GM19238 (cell line): ENCODE data around the gene TPSB2.

Source experiments
- DNase-seq: peaks from one replicate; pipeline ENCODE4 v3.0.0; 2011; ENCODE audit warnings: low spot score; ENCODE audit not compliant: insufficient read length

The TPSB2 gene

GRCh38 chr16:1220098-1220728 lies 9.8 kb downstream of the TPSB2 start:
- DNase-seq: no peak

GRCh38 chr16:1218930-1219611 lies 10.9 kb downstream of the TPSB2 start:
- DNase-seq: no peak

DNA sequence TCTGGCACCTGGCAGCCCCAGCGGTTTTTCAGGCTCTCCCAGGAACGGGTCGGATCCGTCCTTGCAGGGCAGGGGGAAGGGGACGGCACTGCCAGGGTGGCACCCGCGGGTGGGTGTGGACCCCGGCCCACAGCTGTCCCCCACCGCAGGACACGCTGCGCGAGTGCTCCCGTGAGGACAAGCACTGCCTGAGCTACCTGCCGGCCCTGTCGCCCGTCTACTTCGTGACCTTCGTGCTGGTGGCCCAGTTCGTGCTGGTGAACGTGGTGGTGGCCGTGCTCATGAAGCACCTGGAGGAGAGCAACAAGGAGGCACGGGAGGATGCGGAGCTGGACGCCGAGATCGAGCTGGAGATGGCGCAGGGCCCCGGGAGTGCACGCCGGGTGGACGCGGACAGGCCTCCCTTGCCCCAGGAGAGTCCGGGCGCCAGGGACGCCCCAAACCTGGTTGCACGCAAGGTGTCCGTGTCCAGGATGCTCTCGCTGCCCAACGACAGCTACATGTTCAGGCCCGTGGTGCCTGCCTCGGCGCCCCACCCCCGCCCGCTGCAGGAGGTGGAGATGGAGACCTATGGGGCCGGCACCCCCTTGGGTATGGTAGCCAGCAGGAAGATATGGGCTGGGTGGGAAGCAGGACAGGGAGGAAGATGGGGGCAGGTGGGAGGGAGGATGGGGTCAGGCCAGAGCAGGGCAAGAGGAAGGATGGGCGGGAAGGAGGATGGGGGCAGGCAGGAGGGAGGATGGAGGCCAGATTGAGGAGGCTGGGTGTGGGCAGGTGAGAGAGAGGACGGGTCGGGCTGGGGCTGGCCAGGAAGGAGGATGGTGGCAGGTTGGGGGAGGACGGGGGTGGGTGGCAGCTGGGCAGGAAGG lies 11.7 kb downstream of the TPSB2 start:
- DNase-seq: no peak

- no peak for DNase-seq
Observed at GRCh38 chr16:1217526-1217925, 12.5 kb downstream of the TPSB2 start.

DNA sequence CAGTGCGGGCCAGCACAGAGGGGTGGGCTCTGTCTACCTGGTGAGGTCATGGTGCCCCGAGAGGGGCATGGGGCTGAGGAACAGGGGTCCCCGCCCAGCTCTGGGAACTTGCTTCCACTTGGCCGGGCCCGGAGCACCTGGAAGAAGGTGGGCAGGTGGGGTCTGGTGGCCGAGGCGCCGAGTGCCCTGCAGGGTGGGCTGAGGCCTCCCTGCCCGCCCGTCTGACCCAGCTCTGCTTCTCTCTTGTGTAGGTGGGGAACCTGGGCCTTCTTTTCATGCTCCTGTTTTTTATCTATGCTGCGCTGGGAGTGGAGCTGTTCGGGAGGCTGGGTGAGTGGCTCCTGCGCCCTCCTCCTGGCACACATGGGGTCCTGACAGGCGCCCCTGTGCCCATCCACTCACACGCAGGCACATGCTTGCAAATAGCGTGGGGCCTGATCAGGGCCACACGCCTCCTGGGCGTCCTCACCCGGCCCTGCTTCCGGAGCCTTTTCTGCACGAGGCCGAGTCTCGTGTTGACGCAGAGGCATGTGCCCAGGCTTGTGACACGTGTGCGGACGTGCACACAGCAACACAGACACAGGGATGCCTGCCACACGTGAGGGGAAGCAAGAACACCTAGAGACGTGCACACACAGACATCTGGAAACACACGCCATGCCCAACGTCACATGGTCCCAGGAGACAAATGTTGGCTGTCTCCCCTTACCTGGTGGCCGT lies 13.1 kb downstream of the TPSB2 start:
- no peak for DNase-seq

GRCh38 chr16:1216296-1216619 lies 13.7 kb downstream of the TPSB2 start:
- no peak for DNase-seq

- no peak for DNase-seq
Observed at GRCh38 chr16:1215574-1216295, 14.2 kb downstream of the TPSB2 start.

DNA sequence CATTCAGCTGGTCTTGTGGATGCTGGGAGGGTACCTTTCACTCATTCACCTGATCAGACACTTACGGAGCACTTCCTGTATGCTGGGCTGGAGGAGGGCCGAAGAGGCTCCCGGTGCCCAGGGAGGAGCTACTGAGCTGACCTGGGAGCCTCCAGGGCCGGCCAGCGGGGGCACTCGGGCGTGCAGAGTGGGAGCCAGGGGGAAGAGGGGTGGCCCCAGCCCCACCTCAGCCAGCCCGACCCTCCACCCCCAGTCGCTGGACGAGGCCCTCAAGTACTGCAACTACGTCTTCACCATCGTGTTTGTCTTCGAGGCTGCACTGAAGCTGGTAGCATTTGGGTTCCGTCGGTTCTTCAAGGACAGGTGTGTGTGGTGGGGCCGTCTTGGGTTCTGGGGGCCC lies 15.3 kb downstream of the TPSB2 start:
- no peak for DNase-seq

DNA sequence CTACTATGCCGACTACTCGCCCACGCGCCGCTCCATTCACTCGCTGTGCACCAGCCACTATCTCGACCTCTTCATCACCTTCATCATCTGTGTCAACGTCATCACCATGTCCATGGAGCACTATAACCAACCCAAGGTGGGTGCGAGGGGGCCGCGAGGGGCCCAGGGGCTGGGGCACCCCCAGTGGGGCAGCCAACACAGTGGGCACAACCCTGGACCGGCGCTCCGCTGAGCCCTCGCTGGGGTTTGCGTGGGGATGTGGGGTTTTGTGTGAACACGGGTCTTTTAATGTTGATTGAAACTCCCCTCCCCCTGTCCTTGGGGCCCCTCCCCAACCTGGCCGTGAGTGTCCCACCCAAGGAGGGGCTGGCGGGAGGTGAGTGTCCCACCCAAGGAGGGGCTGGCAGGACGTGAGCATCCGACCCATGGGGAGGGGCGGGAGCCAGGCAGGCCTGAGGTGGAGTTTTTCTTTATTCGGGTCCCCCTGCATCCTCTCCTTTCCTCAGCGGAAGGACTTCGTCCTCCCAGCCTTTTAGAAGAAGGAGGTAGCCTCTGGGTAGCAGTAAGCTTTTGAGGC lies 16.1 kb downstream of the TPSB2 start:
- DNase-seq: no peak

DNA sequence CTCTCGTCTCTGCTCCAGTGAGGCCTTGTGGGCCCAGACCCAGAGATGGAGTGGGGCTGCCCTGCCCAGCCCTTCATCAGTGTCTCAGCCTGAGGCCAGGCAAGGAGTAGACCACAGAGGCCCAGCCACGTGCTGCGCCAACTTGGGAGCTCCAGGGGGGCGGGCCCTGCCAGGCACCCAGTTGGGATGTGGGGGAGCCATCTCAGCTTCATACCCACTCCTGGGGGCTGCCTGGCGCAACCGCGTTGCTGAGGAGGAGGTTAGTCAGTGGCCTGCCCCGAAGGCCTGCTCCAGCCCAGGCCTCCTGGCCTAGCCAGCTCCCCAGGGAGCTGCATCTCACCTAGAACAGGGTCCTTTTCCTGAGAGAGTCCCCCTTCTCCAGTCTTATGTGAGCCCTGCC lies 16.8 kb downstream of the TPSB2 start:
- DNase-seq: no peak

DNA sequence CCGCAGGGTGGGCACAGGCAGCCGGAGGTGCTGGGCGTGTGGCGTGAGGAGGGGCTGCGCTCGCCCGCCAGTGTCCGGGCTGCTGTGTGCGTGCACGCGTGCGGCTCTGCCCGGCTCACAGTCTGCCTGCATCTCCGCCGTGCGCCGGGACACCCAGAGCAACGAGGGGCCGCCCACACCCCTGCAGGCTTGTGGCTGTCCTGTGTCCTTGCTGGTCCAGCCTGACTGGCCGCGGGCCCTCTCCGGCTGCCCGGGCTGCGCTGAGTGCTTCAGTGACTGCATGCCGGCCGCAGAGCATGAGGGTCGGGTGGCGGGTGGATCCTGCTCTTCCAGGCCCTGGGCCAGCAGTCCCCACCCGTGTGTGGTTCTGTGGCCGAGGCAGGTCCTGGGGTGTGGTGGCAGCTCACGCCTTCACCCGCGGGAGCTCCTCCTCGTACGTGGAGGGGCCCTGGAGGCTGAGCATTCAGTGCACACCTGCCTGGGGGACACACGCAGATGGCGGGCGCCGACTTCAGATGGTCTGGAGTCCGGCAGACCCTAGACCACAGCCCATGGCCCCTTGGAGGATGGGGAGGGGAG lies 17.3 kb downstream of the TPSB2 start:
- DNase-seq: no peak

DNA sequence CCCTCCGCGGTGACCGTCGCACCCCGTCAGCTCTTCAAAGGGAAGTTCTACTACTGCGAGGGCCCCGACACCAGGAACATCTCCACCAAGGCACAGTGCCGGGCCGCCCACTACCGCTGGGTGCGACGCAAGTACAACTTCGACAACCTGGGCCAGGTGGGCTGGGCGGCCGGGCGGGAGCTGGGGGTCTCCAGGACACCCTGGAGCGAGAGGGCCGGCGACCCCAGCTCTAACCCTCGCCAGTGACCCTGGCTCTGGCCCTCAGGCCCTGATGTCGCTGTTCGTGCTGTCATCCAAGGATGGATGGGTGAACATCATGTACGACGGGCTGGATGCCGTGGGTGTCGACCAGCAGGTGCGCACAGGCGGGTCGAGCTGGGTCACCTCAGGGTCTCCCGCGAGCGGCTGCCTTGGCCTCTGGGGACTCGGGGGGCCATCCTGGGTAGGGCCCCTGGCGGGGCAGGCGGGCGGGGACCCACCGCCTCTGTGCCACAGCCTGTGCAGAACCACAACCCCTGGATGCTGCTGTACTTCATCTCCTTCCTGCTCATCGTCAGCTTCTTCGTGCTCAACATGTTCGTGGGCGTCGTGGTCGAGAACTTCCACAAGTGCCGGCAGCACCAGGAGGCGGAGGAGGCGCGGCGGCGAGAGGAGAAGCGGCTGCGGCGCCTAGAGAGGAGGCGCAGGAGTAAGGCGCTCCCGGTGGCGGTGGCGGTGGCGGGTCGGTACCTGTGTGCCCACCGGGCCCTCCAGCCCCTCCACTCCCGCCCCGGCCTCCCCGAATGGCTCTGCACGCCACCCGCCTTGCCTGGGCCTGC lies 18.3 kb downstream of the TPSB2 start:
- no peak for DNase-seq

DNA sequence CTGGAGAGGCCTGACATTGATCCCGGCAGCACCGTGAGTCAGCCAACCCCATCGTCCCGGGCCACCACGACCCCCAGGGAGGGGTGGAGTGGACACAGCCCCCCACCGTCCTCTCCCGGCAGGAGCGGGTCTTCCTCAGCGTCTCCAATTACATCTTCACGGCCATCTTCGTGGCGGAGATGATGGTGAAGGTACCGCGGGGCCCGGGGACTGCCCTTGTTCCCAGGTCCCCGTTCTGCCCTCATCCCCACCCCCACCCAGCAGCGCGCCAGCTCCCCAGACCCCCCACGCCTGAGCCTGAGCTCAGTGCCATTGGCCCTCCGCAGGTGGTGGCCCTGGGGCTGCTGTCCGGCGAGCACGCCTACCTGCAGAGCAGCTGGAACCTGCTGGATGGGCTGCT lies 19.5 kb downstream of the TPSB2 start:
- no peak for DNase-seq

DNA sequence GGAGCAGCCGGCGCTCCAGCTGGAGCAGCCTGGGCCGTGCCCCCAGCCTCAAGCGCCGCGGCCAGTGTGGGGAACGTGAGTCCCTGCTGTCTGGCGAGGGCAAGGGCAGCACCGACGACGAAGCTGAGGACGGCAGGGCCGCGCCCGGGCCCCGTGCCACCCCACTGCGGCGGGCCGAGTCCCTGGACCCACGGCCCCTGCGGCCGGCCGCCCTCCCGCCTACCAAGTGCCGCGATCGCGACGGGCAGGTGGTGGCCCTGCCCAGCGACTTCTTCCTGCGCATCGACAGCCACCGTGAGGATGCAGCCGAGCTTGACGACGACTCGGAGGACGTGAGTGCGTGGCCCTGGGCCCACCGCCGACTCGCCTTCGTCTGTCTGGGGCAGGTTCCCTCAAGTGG lies 20.9 kb downstream of the TPSB2 start:
- DNase-seq: no peak

DNA sequence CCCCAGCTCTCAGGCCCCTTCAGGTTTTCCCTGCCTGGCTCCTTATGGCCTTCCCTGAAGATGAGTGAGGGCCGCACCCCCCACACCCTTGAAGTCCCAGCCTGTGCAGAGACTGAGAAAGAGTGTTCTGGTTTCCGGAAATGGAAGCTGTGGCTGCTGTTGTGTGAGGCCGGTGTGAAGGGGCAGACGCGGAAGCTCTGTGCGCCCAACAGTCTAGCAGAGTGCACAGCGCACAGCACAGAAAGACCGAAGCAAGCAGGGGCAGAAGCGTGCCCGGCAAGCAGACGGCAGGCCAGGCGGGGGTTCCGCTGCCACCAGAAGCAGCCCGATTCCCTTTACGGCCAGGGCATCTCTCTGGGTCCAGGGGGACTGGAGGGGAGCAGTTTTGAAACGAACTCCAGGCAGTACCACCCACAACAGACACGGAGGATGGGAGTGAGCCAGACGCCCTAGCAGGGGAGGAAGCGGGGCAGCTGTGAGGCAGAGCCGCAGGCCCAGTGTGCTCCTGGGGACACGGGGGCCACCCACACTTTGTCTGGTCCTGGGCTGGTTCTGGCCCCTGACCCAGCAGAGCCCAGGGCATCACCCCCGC lies 21.6 kb downstream of the TPSB2 start:
- no peak for DNase-seq

GRCh38 chr16:1206786-1207185 lies 23.2 kb downstream of the TPSB2 start:
- no peak for DNase-seq

DNA sequence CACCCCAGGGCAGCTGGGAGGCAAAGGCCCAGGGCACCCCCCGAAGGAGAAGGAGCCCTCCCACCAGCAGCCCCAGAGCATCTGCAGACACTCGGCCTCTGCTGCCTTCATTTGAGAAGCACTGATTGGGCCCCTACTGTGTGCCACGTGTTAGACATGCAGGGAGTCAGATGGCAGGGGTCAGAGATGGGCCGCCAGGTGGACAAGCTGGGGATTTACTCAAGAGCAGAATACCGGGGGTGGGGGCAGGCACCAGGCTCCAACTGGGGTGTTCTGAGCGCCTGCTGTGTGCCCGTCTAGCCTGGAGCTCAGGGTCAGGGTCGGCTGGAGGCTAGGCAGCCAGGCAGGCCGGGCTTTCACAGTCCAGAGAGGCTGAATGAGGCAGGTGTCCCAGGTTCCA lies 23.7 kb downstream of the TPSB2 start:
- no peak for DNase-seq

DNA sequence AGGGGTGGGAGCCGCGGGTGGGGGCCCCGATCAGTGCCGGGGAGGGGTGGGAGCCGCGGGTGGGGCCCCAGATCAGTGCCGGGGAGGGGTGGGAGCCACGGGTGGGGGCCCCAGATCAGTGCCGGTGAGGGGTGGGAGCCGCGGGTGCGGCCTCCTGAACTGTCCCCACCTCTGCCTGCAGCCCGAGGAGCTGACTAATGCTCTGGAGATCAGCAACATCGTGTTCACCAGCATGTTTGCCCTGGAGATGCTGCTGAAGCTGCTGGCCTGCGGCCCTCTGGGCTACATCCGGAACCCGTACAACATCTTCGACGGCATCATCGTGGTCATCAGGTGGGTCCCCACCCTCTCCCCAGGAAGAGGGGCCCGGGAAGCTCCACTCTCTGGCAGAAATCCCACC lies 25.1 kb downstream of the TPSB2 start:
- no peak for DNase-seq

GRCh38 chr16:1202274-1202673 lies 27.7 kb downstream of the TPSB2 start:
- no peak for DNase-seq
